HepG2 (cell line): ENCODE data around the gene YIF1A. TPM values are rescaled to one million over a fixed set of nuclear protein-coding genes. Genes with fewer than 3 reads are reported as not detected.

Experiments
- ATAC-seq: fragments of 200-7000 bp; cut with Tn5 transposase; 3 replicates; pipeline ENCODE4 v1.9.1; 2020; ENCODE audit warnings: mild to moderate bottlenecking, moderate library complexity
- BruUV-seq: library from RNA; stranded (reverse); fragments of 400-500 nt; replicated peaks from 2 replicates; lab custom pipeline; 2021; lab: Mats Ljungman, UMichigan
- CTCF ChIA-PET: fragments of 300-600 bp; formaldehyde crosslinking; extraction: SDS; loops from one replicate; lab custom pipeline; 2021; ENCODE audit warnings: low total read pairs, inconsistent platforms, low intra/inter-chr PET ratio; lab: Yijun Ruan, JAX
- POLR2A ChIA-PET: fragments of 350-600 bp; sonication (Branson Sonifier 250); formaldehyde crosslinking; loops from one replicate; lab custom pipeline; 2020; ENCODE audit warnings: antibody characterized with exemption, inconsistent platforms; lab: Yijun Ruan, JAX
- DNase-seq: peaks from one replicate; pipeline ENCODE4 v3.0.0-alpha.2; 2015; ENCODE audit warnings: low spot score
- FAIRE-seq: peaks from 3 replicates; lab custom pipeline; 2011; peaks lifted over from hg19 to GRCh38; lab: Jason Lieb, UNC
- H2AFZ ChIP-seq: one replicate; pipeline ENCODE4 v1.6.1; 2011; ENCODE audit warnings: low read length, inconsistent platforms
- H3K27ac ChIP-seq: fragments of 300-600 bp; 3 replicates; pipeline ENCODE4 v1.8.0; 2011; ENCODE audit warnings: mixed run types, mild to moderate bottlenecking, mixed read lengths, low read length, inconsistent platforms; ENCODE audit not compliant: insufficient read depth; ENCODE audit errors: extremely low read length
- H3K27me3 ChIP-seq, 2 experiments: fragments of 200-600 bp in 1 of 2; 2 replicates in 1 of 2; 3 replicates in 1 of 2; pipeline versions ENCODE4 v1.6.0 to v1.8.0; 2011; ENCODE audit warnings: low read length in 2 of 2, mild to moderate bottlenecking in 2 of 2, moderate library complexity in 2 of 2, inconsistent platforms in 1 of 2; ENCODE audit not compliant: insufficient read depth in 2 of 2, control insufficient read depth in 1 of 2
- H3K36me3 ChIP-seq, 2 experiments: fragments of 200-600 bp in 1 of 2; replicated peaks in 1 of 2; 2 replicates in 1 of 2; 3 replicates in 1 of 2; pipeline versions ENCODE4 v1.5.1 to v1.8.0; 2011; ENCODE audit warnings: low read length in 2 of 2, inconsistent platforms in 1 of 2; ENCODE audit not compliant: insufficient read depth in 2 of 2, control insufficient read depth in 1 of 2
- H3K4me1 ChIP-seq: 2 replicates; pipeline ENCODE4 v1.5.1; 2012; ENCODE audit warnings: low read length, inconsistent platforms; ENCODE audit not compliant: insufficient read depth
- H3K4me2 ChIP-seq: 2 replicates; pipeline ENCODE4 v1.6.0; 2011; ENCODE audit warnings: low read depth, low read length, inconsistent platforms
- H3K4me3 ChIP-seq, 3 experiments: fragments of 200-600 bp in 1 of 3; sonication (generic), shearing (Covaris generic) in 1 of 3; replicated peaks in 1 of 3; 2 replicates each; pipeline ENCODE4 v1.5.1; 2011 to 2016; ENCODE audit warnings: low read length in 3 of 3, inconsistent platforms in 2 of 3, low read depth in 2 of 3, mild to moderate bottlenecking in 2 of 3, control low read depth in 1 of 3, mixed read lengths in 1 of 3; ENCODE audit not compliant: insufficient read depth in 1 of 3
- H3K79me2 ChIP-seq: one replicate; pipeline ENCODE4 v1.6.1; 2011; ENCODE audit warnings: low read length, inconsistent platforms; ENCODE audit not compliant: insufficient read depth
- H3K9ac ChIP-seq: 2 replicates; pipeline ENCODE4 v1.6.0; 2011; ENCODE audit warnings: mild to moderate bottlenecking, low read depth, low read length, inconsistent platforms; ENCODE audit not compliant: insufficient read depth
- H3K9me3 ChIP-seq: 2 replicates; pipeline ENCODE4 v1.5.1; 2012; ENCODE audit warnings: mild to moderate bottlenecking, low read length
- H4K20me1 ChIP-seq: 2 replicates; pipeline ENCODE4 v1.6.0; 2011; ENCODE audit warnings: inconsistent platforms, mild to moderate bottlenecking, low read length, moderate library complexity; ENCODE audit not compliant: insufficient read depth
- GABPB1 ChIP-seq: IDR thresholded peaks from 2 replicates; pipeline ENCODE4 v1.6.1; 2016; ENCODE audit warnings: mild to moderate bottlenecking, missing genetic modification reagents, moderate library complexity, missing compliant biosample characterization
- MTF2 ChIP-seq: sonication (generic); formaldehyde crosslinking; IDR thresholded peaks from 2 replicates; pipeline ENCODE4 v1.5.0; 2020; ENCODE audit warnings: missing genetic modification reagents, borderline replicate concordance
- NPAS2 ChIP-seq: sonication (generic); formaldehyde crosslinking; IDR thresholded peaks from 2 replicates; pipeline ENCODE4 v1.8.0; 2022; ENCODE audit warnings: mild to moderate bottlenecking, missing genetic modification reagents, borderline replicate concordance
- RFXAP ChIP-seq: sonication (generic); formaldehyde crosslinking; IDR thresholded peaks from 2 replicates; pipeline ENCODE4 v1.4.0; 2020; ENCODE audit warnings: missing genetic modification reagents, borderline replicate concordance
- ZNF138 ChIP-seq: sonication (generic); formaldehyde crosslinking; IDR thresholded peaks from 2 replicates; pipeline ENCODE4 v1.5.0; 2020; ENCODE audit warnings: mild to moderate bottlenecking, low read depth, missing genetic modification reagents
- ZNF232 ChIP-seq: sonication (generic); formaldehyde crosslinking; IDR thresholded peaks from 2 replicates; pipeline ENCODE4 v1.4.0; 2020; ENCODE audit warnings: missing genetic modification reagents, borderline replicate concordance
- ZNF543 ChIP-seq: sonication (generic); formaldehyde crosslinking; IDR thresholded peaks from 2 replicates; pipeline ENCODE4 v1.4.0; 2020; ENCODE audit warnings: mild to moderate bottlenecking, missing genetic modification reagents
- ZNF724P ChIP-seq: sonication (generic); formaldehyde crosslinking; IDR thresholded peaks from 2 replicates; pipeline ENCODE4 v1.8.0; 2022; ENCODE audit warnings: missing genetic modification reagents, borderline replicate concordance
- WGBS: methylation state at CpG from one replicate; pipeline ENCODE4 v1.1.6; 2017; ENCODE audit warnings: low lambda C conversion rate; 5-methylcytosine and 5-hydroxymethylcytosine counted together
- in situ Hi-C: cut with HindIII; loops from 2 replicates; pipeline ENCODE4 v1.10.0; 2017; ENCODE audit warnings: low pct_unique_long_range_greater_than_20kb; ENCODE audit not compliant: extremely low pct_ligation_motif_present
- intact Hi-C: fragments of 100-400 bp; cut with micrococcal nuclease; formaldehyde crosslinking; loops from one replicate; pipeline ENCODE4 v1.10.0; 2022; ENCODE audit not compliant: unreplicated experiment
- polyA plus RNA-seq, 8 experiments: library from polyadenylated mRNA; depleted of rRNA in 3 of 8; stranded (reverse) in 7 of 8; unstranded in 1 of 8; fragments of >200 nt; fragmentation: Illumina TruSeq in 4 of 8; extraction: Trizol in 4 of 8; gene quantifications; 2 replicates each; pipeline versions ENCODE4 v1.2.1 to v1.2.3, GENCODE V29; 2011 to 2016; ENCODE audit warnings: low read depth in 4 of 8, missing spikeins in 1 of 8, mixed read lengths in 1 of 8; ENCODE audit not compliant: insufficient read depth in 1 of 8
- total RNA-seq, 5 experiments: library from RNA; depleted of rRNA; stranded (reverse); fragments of >200 nt; fragmentation: Illumina TruSeq; extraction: Trizol; gene quantifications; 2 replicates each; pipeline ENCODE4 v1.2.3, GENCODE V29; 2016; ENCODE audit warnings: low read depth in 1 of 5
- TF ChIP-seq, protein P1 (sequence below): sonication (generic); formaldehyde crosslinking; IDR thresholded peaks from 2 replicates; pipeline ENCODE4 v1.4.0; 2020; ENCODE audit warnings: missing genetic modification reagents
- TF ChIP-seq, protein P2 (sequence below): sonication (generic); formaldehyde crosslinking; conservative IDR thresholded peaks from 2 replicates; pipeline ENCODE4 v1.5.0; 2020; ENCODE audit warnings: missing genetic modification reagents

YIF1A gene
- total and polyA plus RNA-seq, 2 of the 13 experiments (the other 11 are each of a cell fraction or from before 2014, with no cell fraction given): 133 to 145 TPM

DNA sequence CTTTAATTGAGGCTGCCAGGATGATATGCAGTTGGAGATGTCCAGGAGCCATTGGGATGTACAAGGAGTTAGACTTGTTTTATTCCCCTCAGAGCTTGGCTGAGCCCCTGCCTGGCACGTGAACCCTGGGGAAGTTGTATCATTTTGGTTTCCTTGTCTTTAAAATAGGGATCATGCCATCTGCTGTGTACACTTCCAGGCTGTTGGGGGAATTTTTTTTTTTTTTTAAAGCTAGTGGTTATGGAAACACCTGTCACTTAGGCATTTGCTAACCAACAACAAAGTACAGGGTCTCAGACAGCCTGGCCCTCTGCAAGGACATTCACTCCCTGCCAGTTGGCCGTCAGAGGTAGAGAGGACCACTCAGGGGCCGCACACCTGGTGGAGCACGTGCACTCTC, 29.0 kb downstream of the YIF1A start:
- Histone ChIP-seq H3K4me3 (no peak overlapping the region), H3K27ac (no peak overlapping the region), H3K4me1 (peaks cover 18% of the 10 kb centered on the region), H3K9ac (no peak overlapping the region), H4K20me1 (peaks cover 2% of the 10 kb centered on the region; the same call in 1 of the 2 replicates), H2AFZ (no peak overlapping the region), H3K79me2 (peaks cover 2% of the 10 kb centered on the region), H3K36me3 (peaks cover 5 to 8% of the 10 kb centered on the region in 2 experiments; a peak in 3 of 5 replicates), H3K27me3 (no peaks in the 10 kb centered on the region; a peak in 1 of 5 replicates), H3K4me2 (no peak overlapping the region), H3K9me3 (no peaks in the 10 kb centered on the region)
- POLR2A ChIA-PET: no interaction called here
- no peak for DNase-seq
- CTCF ChIA-PET: no interaction called here
- ATAC-seq: no peak
- in situ Hi-C loops: no loop called here
- TF ChIP-seq ZNF724P (CRISPR knock-in tag): no peak
- TF ChIP-seq RFXAP: no peak
- no peak for TF ChIP-seq GABPB1 (CRISPR knock-in tag)
- TF ChIP-seq ZNF543 (CRISPR knock-in tag): no peak
- no peak for TF ChIP-seq MTF2
- TF ChIP-seq ZNF232 (CRISPR knock-in tag): no peak
- no peak for TF ChIP-seq NPAS2
- TF ChIP-seq, protein P1, sequence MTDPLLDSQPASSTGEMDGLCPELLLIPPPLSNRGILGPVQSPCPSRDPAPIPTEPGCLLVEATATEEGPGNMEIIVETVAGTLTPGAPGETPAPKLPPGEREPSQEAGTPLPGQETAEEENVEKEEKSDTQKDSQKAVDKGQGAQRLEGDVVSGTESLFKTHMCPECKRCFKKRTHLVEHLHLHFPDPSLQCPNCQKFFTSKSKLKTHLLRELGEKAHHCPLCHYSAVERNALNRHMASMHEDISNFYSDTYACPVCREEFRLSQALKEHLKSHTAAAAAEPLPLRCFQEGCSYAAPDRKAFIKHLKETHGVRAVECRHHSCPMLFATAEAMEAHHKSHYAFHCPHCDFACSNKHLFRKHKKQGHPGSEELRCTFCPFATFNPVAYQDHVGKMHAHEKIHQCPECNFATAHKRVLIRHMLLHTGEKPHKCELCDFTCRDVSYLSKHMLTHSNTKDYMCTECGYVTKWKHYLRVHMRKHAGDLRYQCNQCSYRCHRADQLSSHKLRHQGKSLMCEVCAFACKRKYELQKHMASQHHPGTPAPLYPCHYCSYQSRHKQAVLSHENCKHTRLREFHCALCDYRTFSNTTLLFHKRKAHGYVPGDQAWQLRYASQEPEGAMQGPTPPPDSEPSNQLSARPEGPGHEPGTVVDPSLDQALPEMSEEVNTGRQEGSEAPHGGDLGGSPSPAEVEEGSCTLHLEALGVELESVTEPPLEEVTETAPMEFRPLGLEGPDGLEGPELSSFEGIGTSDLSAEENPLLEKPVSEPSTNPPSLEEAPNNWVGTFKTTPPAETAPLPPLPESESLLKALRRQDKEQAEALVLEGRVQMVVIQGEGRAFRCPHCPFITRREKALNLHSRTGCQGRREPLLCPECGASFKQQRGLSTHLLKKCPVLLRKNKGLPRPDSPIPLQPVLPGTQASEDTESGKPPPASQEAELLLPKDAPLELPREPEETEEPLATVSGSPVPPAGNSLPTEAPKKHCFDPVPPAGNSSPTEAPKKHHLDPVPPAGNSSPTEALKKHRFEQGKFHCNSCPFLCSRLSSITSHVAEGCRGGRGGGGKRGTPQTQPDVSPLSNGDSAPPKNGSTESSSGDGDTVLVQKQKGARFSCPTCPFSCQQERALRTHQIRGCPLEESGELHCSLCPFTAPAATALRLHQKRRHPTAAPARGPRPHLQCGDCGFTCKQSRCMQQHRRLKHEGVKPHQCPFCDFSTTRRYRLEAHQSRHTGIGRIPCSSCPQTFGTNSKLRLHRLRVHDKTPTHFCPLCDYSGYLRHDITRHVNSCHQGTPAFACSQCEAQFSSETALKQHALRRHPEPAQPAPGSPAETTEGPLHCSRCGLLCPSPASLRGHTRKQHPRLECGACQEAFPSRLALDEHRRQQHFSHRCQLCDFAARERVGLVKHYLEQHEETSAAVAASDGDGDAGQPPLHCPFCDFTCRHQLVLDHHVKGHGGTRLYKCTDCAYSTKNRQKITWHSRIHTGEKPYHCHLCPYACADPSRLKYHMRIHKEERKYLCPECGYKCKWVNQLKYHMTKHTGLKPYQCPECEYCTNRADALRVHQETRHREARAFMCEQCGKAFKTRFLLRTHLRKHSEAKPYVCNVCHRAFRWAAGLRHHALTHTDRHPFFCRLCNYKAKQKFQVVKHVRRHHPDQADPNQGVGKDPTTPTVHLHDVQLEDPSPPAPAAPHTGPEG (CRISPR knock-in tag): no peak
- TF ChIP-seq, protein P2, sequence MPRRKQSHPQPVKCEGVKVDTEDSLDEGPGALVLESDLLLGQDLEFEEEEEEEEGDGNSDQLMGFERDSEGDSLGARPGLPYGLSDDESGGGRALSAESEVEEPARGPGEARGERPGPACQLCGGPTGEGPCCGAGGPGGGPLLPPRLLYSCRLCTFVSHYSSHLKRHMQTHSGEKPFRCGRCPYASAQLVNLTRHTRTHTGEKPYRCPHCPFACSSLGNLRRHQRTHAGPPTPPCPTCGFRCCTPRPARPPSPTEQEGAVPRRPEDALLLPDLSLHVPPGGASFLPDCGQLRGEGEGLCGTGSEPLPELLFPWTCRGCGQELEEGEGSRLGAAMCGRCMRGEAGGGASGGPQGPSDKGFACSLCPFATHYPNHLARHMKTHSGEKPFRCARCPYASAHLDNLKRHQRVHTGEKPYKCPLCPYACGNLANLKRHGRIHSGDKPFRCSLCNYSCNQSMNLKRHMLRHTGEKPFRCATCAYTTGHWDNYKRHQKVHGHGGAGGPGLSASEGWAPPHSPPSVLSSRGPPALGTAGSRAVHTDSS (CRISPR knock-in tag): no peak
- TF ChIP-seq ZNF138 (CRISPR knock-in tag): no peak
- intact Hi-C loops: no loop called here
- 100% methylated on average over 3 of the region's 4 CpGs for WGBS
- BruUV-seq: no TSS peak
- FAIRE-seq: no peak
